NB4 (cell line): ENCODE results near the gene GPD1L.

Experiments
- POLR2A ChIP-seq: IDR thresholded peaks from 2 replicates; pipeline ENCODE4 v1.6.1; 2011; ENCODE audit warnings: mild to moderate bottlenecking; ENCODE audit not compliant: insufficient read length; ENCODE audit errors: extremely low read depth
- TF ChIP-seq, protein P1 (sequence below): IDR thresholded peaks from one replicate; pipeline ENCODE4 v1.5.1; 2012; ENCODE audit warnings: low read depth, low read length

- TF ChIP-seq, protein P1, sequence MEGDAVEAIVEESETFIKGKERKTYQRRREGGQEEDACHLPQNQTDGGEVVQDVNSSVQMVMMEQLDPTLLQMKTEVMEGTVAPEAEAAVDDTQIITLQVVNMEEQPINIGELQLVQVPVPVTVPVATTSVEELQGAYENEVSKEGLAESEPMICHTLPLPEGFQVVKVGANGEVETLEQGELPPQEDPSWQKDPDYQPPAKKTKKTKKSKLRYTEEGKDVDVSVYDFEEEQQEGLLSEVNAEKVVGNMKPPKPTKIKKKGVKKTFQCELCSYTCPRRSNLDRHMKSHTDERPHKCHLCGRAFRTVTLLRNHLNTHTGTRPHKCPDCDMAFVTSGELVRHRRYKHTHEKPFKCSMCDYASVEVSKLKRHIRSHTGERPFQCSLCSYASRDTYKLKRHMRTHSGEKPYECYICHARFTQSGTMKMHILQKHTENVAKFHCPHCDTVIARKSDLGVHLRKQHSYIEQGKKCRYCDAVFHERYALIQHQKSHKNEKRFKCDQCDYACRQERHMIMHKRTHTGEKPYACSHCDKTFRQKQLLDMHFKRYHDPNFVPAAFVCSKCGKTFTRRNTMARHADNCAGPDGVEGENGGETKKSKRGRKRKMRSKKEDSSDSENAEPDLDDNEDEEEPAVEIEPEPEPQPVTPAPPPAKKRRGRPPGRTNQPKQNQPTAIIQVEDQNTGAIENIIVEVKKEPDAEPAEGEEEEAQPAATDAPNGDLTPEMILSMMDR, result no peak
- TF ChIP-seq POLR2A, result no peak
Measured at GRCh38 chr3:32154205-32154579, 47.8 kb downstream of the GPD1L start.
